Erythroblast (primary cell): Measurements from ENCODE around the gene WSCD1.

Source experiments
- GATA1 ChIP-seq: IDR thresholded peaks from 2 replicates; pipeline ENCODE4 v1.6.1; 2011; ENCODE audit warnings: low read depth, mild to moderate bottlenecking, control low read depth, low read length, moderate library complexity
- POLR2A ChIP-seq: IDR thresholded peaks from 2 replicates; pipeline ENCODE4 v1.6.1; 2011; ENCODE audit warnings: mild to moderate bottlenecking, low read length

- TF ChIP-seq POLR2A = no peak
- no peak for TF ChIP-seq GATA1
Measured at GRCh38 chr17:6145946-6146345, 75.8 kb downstream of the WSCD1 start.
